ENCODE measurements around the gene ANKRD33B. TPM values are rescaled to one million over a fixed set of nuclear protein-coding genes. Genes with fewer than 3 reads are reported as not detected.

The ANKRD33B gene
- total RNA-seq = 2.2 TPM in 2 replicates

GRCh38 chr5:10563945-10564837 lies at the start of gene ANKRD33B:
ANKRD33B (plus strand) TSS chr5:10564070; CDS start chr5:10564468, 398 bp downstream.

Other genes with a start within 250 kb of the ANKRD33B start
- 47.4 and 57.1 TPM in 2 replicates for gene MARCHF6, start 210.4 kb upstream of the ANKRD33B start, total RNA-seq
- gene ROPN1L, start 122.2 kb upstream of the ANKRD33B start, total RNA-seq = 0.54 TPM in 1 of 2 replicates, not detected in the other
- 103 and 107 TPM in 2 replicates for gene DAP, start 197.2 kb downstream of the ANKRD33B start, total RNA-seq